ENCODE data around the gene RAMP1.

- TF ChIP-seq CTCF (IDR thresholded peaks at IDR 0.05; ENCODE audit: insufficient read depth, low read length): no peak
- TF ChIP-seq GABPA (IDR thresholded peaks at IDR 0.05; ENCODE audit: low read depth): no peak
- no peak for TF ChIP-seq POLR2AphosphoS5 (IDR thresholded peaks at IDR 0.05; ENCODE audit: low read depth)
These were observed 3.7 kb downstream of the RAMP1 start for GRCh38 chr2:237863102-237863511.

Data from HL-60 (cell line).